Subcutaneous adipose tissue (tissue), 4 donors: ENCODE data around the gene IL1R2. TPM values are rescaled to one million over a fixed set of nuclear protein-coding genes. Genes with fewer than 3 reads are reported as not detected.

Experiments used
- CTCF ChIP-seq: fragments of 450-650 bp; IDR thresholded peaks from one replicate; pipeline ENCODE4 v1.5.1; 2016; ENCODE audit warnings: low read depth, mild to moderate bottlenecking, control low read depth, antibody characterized with exemption, moderate library complexity
- total RNA-seq, 4 donors: library from RNA; depleted of rRNA; stranded (reverse); fragments of >200 nt; gene quantifications; one replicate each; pipeline ENCODE4 v1.1.0, GENCODE V29; 2016

IL1R2 gene
- total RNA-seq, 4 donors from 2014 or later, result 8.3 to 27.1 (median 17.2) TPM

- TF ChIP-seq CTCF, result no peak
Observed at GRCh38 chr2:101989740-101990460, 1.9 kb upstream of the IL1R2 start.

GRCh38 chr2:101993772-101994171, 2.0 kb downstream of the IL1R2 start:
- no peak for TF ChIP-seq CTCF

- no peak for TF ChIP-seq CTCF
Observed at GRCh38 chr2:101995019-101995418, 3.3 kb downstream of the IL1R2 start.

GRCh38 chr2:101995804-101996203, 4.0 kb downstream of the IL1R2 start:
- no peak for TF ChIP-seq CTCF

- no peak for TF ChIP-seq CTCF
Observed at GRCh38 chr2:101998556-101998895, 6.8 kb downstream of the IL1R2 start.

GRCh38 chr2:101998896-101999789, 7.4 kb downstream of the IL1R2 start:
- no peak for TF ChIP-seq CTCF

GRCh38 chr2:102000012-102000411, 8.3 kb downstream of the IL1R2 start:
- TF ChIP-seq CTCF, result no peak
